ENCODE data around the gene CREB3L4. TPM values are rescaled to one million over a fixed set of nuclear protein-coding genes. Genes with fewer than 3 reads are reported as not detected.

Gene CREB3L4, protein sequence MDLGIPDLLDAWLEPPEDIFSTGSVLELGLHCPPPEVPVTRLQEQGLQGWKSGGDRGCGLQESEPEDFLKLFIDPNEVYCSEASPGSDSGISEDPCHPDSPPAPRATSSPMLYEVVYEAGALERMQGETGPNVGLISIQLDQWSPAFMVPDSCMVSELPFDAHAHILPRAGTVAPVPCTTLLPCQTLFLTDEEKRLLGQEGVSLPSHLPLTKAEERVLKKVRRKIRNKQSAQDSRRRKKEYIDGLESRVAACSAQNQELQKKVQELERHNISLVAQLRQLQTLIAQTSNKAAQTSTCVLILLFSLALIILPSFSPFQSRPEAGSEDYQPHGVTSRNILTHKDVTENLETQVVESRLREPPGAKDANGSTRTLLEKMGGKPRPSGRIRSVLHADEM
- polyA plus RNA-seq: 6.5 TPM

DNA sequence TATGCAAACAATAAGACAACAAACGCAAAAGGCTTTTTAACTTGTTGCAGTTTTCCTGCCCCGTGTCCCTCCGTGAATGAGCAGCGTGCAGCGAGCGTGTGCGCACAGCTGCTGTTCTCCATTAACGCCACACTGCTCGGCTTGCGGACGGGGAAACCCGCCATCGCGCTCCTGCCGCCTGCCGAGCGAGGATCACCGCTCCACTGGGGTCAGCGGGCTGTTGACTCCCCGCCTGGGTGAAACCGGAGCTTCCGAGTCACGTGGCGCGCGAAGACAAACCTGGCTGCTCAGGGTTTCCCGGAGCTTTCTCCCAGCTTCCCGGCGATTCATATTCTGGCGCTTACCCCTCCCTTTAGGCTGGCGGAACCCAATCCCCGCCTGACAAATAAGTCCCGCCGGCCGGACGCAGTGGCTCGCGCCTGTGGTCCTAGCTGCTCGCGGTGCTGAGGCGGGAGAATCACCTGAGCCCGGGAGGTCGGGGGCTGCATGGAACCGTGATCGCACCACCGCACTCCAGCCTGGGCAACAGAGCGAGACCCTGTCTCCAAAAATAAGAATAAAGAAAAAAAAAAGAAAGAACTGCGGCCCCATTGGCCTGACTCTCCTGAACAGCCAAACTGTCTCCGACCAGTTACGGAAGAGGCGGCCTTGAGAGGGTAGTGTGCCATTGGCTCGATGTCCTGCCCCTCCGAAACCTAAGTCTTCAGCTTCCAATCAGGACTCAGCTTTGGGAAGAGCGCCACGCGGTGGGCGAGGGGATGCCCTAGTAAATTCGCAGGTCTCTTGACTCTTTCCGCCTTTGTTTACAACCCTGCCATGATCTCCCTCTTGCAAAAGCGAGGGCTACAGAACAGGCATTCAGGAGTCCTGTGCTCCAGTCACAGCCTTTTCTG lies at the start of gene CREB3L4:
Gene CREB3L4, plus strand, starts transcription at position 796 of the 893 bp plus-strand sequence. CDS start 624 bp downstream, outside the sequence.
- Mint-ChIP-seq H3K9me3 (no peaks in the 10 kb centered on the region), H3K4me1 (peaks cover 35 to 43% (median 39%) of the 10 kb centered on the region in 3 donors), H3K36me3 (peaks cover 2% of the 10 kb centered on the region), H3K27ac (peak within 1 kb of the TSS; percentile 90 to 98 (median 97)), H3K4me3 (peak within 1 kb of the TSS; percentile 89 to 100 (median 94)), H3K27me3 (no peaks in the 10 kb centered on the region)

DNA sequence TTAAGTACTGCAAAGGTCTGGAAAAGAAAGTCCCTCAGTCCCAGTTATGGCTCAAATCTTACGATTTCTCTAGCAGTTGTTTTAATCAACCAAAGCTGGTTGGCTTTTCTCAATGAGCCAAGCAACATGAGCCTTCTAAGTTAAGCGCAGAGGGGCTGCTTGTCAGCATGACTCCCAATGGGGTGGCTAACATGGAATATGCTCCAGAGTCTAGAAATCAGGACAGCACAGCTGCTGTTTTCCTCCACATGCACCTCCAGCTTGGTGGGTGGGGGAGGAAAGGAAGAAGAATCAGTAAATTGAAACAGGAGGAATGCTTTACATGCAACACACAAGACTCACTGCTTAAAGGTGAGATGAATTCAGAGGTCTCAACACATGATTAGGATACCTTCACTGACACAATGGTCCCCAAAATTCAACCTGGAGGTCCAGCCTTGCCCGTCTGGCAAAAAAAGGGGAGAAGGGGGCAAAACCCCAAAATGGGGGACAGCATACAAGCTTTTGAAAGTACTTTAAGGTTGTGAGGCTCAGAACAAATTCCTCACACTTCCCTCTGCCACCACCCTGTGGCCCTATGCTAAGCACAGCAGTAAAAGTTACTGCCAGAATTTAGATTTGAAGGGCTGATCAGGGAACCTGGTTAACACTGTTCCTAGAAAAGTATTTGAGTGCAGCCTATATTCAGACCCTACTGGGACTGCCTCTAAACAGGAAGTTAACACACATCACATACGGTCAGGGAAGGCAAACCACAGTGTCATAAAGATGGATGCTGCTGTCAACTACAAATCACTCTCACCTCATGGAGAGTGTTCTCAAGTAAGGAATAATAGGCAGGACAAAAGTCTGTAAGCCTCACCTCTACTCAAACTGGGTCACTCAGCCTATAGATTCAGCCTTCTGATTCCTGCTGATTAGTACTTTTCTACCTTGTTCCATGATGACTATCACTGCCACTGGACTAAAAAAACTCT lies 47.5 kb upstream of the CREB3L4 start:
- Mint-ChIP-seq H3K4me1 (peaks cover 29 to 44% (median 42%) of the 10 kb centered on the region in 3 donors), H3K27me3 (no peaks in the 10 kb centered on the region), H3K9me3 (peaks cover 0 to 3% (median 0%) of the 10 kb centered on the region in 3 donors), H3K36me3 (peaks cover 2% of the 10 kb centered on the region), H3K27ac (peak overlapping the region; percentile 54 to 97 (median 65)), H3K4me3 (peak overlapping the region; percentile 87 to 97 (median 94))

DNA sequence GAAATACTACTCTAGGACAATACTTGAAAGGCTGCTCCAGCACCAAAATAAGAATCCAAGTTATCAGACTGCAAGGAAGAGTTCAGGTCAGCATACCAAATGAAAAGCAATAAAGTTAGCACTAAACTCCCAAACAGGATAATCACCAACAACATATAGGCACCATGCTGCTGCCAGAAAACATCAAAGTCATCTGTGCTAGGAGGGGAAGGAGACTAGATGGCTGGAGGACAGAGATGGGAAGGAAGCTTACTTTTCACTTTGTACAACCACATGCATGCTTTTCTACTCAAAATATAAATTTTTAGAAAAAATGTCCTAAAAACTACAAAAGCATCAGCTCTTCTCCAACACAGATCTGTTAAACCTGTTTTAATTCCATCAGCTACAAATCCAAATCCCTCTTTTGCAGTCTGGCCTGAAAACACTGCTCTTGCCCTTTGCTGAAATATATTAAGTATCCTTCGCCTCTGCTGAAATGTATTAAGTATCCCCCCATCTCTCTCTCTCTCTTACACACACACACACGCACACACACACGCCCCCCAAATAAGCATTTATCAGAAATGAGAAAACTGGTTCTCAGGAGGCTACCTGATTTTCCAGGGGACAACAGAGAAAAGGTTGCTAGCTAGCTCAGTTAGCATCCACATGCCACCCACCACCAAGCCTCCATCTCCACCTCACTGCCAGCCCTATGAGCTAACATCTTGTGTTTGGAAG lies 46.5 kb upstream of the CREB3L4 start:
- Mint-ChIP-seq H3K4me3 (peak overlapping the region; percentile 87 to 97 (median 94)), H3K9me3 (peaks cover 0 to 3% (median 0%) of the 10 kb centered on the region in 3 donors), H3K4me1 (peaks cover 24 to 50% (median 41%) of the 10 kb centered on the region in 3 donors), H3K36me3 (peaks cover 2% of the 10 kb centered on the region), H3K27ac (peak overlapping the region; percentile 90 to 100 (median 97)), H3K27me3 (no peaks in the 10 kb centered on the region)

DNA sequence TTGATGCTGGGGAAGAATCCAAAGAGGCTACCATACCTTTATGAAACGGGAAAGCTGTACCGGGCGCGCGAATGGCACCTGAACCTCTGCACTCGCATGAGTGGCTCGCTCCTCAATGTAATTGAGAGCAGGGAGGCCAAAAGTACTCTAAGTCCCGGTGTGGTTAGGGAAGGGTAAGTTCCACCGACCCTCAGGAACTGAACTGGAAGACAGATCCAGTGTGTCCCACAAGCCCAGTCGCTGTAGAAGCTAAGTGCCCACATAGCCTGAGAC lies 46.0 kb upstream of the CREB3L4 start:
- Mint-ChIP-seq H3K27me3 (no peaks in the 10 kb centered on the region), H3K4me1 (peaks cover 21 to 49% (median 39%) of the 10 kb centered on the region in 3 donors), H3K27ac (peak overlapping the region; percentile 90 to 100 (median 97)), H3K4me3 (peak overlapping the region; percentile 87 to 97 (median 94)), H3K9me3 (peaks cover 0 to 3% (median 0%) of the 10 kb centered on the region in 3 donors), H3K36me3 (peaks cover 2% of the 10 kb centered on the region)

DNA sequence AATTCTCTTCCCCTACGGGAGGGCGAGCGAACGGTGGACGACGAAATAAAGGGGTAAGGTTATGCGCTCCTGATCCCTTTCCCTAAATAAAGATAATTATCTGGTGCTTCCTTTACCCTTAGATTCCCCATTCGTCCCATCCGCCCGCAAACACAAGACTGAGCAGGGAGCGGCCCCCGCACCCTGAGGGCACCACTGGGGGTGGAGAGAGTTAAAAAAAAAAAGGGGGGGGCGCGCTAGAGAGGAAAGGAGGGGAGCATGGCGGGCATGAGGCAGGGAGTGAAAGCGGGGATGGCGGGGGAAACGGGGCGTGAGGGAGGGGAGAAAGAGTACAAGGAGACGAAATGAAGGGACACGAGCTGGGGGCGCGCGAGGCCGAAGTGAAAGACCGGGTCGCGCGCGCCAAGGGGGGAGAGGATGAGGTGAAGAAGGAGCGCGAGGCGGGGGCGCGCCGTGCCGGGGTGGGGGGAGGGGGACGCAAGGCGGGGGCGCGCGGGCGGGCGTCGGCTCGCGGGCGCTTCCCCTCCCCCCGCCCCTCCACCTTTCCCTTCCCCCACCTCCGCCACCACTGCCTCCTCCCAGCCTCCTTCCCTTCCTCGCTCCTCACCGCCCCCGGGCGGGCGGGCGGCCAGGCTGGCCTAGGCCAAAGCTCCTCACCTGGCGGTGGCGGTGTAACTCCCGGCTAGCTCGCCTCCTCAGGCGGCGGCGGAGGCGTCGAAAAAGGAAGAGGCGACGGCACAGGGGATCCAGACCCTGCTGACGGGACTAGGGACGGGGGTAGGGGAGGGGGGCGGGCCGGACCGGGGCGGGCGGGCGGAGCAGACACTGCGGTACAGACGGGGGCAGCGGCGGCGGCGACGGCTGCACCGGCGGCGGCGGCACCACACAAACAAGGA lies 45.4 kb upstream of the CREB3L4 start:
- no peaks in the 10 kb centered on the region for H3K27me3 Mint-ChIP-seq
- peak overlapping the region; percentile 96 to 100 (median 97) for H3K27ac Mint-ChIP-seq
- H3K4me1 Mint-ChIP-seq: peaks cover 21 to 49% (median 39%) of the 10 kb centered on the region in 3 donors
- peak overlapping the region; percentile 87 to 98 (median 94) for H3K4me3 Mint-ChIP-seq
- H3K36me3 Mint-ChIP-seq: peaks cover 2% of the 10 kb centered on the region
- peaks cover 0 to 3% (median 0%) of the 10 kb centered on the region in 3 donors for H3K9me3 Mint-ChIP-seq

DNA sequence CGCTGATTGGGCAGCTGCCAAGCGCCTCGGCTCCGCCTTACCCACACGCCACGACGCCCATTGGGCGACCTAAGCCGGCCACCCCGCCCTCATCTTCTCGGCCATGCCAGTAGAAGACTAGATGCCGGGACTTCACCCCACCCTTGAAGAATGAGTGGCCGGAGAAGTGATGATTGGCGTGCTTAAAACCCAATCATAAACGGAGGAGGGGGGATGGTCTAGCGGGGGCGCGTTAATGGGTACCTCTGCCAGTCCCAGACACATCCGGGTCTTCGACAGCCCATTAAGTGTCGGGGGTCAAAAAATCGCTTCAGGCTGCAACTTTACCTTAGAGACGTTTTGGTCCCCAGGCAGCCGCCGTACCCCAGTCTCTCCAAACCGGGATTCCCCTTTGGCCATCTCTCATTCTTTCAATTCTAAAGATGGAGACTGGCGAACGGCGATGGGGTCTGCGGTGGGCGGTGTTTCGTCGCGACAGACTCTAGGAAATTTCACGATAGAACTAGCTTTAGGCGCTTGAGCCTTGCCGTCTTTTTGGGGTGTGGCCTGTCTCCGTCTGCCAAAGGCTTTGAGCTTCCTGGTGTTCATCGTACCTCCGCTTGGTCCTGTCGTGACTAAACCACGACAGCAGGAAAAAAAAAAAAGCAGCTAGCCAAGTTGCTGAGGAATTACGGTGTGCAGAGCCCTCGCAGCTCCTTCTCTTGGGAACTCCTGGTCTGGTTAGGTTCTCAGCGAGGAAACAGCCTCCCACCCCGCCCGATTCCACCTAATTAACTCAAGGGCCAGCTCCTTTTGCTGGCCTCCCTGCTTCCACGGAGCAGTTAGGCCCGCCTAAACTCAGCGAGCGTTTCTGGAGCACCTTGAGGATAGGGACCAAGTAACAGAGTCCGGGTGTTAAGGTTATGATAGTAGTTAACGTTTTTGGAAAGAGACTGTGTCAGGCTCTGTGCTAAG lies 44.5 kb upstream of the CREB3L4 start, which contains the start of gene GATAD2B:
Gene GATAD2B, minus strand, starts transcription at position 1 of the 954 bp plus-strand sequence. CDS start 94,625 bp downstream, outside the sequence.
- peak within 1 kb of the TSS; percentile 87 to 98 (median 94) for H3K4me3 Mint-ChIP-seq
- peaks cover 21 to 50% (median 35%) of the 10 kb centered on the region in 3 donors for H3K4me1 Mint-ChIP-seq
- peaks cover under 1% of the 10 kb centered on the region for H3K36me3 Mint-ChIP-seq
- peak within 1 kb of the TSS; percentile 96 to 100 (median 97) for H3K27ac Mint-ChIP-seq
- peaks cover 0 to 3% (median 0%) of the 10 kb centered on the region in 3 donors for H3K9me3 Mint-ChIP-seq
- no peaks in the 10 kb centered on the region for H3K27me3 Mint-ChIP-seq

DNA sequence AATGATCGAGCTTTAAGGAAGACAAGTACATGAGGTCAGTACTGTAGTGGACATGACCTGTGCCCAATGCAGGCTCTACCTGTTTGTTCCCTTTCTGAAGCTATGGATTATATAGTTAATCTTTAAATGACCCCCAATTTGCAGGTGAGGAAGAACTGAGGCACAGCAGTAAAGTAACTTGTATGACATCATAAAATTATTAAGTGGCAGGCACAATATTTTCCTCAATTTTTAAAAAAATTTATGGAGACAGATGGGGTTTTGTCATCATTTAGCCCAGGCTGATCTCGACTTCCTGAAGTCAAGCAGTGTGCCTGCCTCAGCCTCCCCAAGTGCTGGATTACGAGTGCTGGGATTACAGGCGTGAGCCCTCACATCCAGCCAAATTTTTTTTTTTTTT lies 41.3 kb upstream of the CREB3L4 start:
- Mint-ChIP-seq H3K4me1 (peaks cover 6 to 33% (median 6%) of the 10 kb centered on the region in 3 donors), H3K4me3 (peak overlapping the region in 1 of 4 donors; percentile 68), H3K36me3 (peaks cover 2% of the 10 kb centered on the region), H3K9me3 (peaks cover 0 to 3% (median 0%) of the 10 kb centered on the region in 3 donors), H3K27me3 (no peaks in the 10 kb centered on the region), H3K27ac (peak overlapping the region in 1 of 3 donors; percentile 81)

DNA sequence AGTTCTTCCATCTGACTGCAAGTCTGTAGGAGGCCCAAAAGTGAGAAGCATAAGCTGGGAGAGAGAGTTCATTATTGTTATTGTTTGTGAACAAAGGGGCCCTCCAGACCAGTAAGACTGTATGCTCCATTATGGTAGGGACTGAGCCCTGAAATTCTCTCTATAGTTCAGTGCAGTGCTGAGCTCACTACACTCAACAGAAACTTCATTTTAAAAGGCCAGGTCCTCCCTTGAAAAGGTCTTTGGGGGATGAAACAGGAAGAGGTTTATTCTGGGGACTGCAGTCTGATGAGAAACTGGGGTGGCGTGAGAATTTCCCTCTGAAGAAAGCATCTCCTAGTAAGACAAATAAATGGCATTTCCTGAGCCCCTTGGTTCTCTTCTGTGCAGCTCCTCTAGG lies 39.5 kb upstream of the CREB3L4 start:
- H3K4me3 Mint-ChIP-seq: peak overlapping the region in 2 of 4 donors; percentile 7 to 73

DNA sequence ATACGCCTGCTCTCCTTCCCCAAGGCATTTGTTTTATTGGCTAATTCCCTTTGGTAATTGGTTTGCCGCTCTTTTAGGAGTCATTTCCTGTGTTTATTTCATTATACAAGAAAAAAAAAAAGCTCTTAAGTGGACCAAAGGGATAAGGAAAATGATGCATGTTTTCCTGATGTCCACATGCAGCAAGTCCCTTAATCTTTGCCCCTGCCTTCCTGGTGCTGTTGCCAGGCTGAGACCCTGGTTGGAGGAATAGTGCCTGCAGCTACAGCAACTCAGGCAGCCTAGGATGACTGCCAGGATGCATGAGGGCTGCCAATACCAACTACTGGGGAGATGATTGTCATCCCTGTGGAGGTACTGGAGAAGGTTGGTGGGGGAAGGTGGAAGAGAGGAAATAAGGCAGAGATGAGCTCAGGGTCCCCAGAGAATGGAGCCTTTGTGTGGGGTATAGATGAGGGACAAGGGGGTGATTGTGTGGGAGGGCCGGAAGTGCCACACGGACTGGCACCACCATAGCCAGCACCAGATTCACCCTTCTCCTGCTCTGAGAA lies 38.8 kb upstream of the CREB3L4 start:
- Mint-ChIP-seq H3K27ac (peak overlapping the region in 1 of 3 donors; percentile 81), H3K36me3 (peaks cover 2% of the 10 kb centered on the region), H3K9me3 (no peaks in the 10 kb centered on the region)

More for the DNA sequence above, 39.5 kb upstream of the CREB3L4 start:
- H3K4me1 Mint-ChIP-seq: peaks cover 3 to 26% (median 4%) of the 10 kb centered on the region in 3 donors
- H3K27ac Mint-ChIP-seq: peak overlapping the region; percentile 7 to 85 (median 81)
- H3K9me3 Mint-ChIP-seq: no peaks in the 10 kb centered on the region
- H3K27me3 Mint-ChIP-seq: no peaks in the 10 kb centered on the region
- H3K36me3 Mint-ChIP-seq: peaks cover 2% of the 10 kb centered on the region

DNA sequence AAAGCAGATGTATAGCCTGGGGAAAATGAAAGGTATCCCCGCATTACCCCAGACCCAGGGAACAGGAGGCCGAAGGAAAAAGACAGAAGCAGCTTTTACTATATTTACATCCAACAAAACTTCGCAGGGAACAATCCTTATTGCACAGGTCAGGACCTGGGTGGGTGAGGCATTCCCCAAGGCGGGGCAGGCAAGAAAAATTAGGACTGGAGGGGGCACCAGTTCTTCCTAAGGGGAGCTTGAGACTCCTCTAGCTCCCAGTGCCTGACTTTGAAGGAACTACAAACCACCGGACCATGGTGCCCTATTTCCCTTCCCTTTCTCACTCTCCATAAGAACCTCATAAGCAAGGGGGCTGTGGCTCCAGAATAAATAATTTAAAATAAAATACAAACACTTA lies 38.3 kb upstream of the CREB3L4 start:
- H3K4me3 Mint-ChIP-seq: no peak overlapping the region
- peak overlapping the region in 2 of 3 donors; percentile 37 to 55 for H3K27ac Mint-ChIP-seq
- H3K9me3 Mint-ChIP-seq: no peaks in the 10 kb centered on the region
- H3K36me3 Mint-ChIP-seq: peaks cover 2% of the 10 kb centered on the region
- no peaks in the 10 kb centered on the region for H3K27me3 Mint-ChIP-seq
- peaks cover 2 to 20% (median 2%) of the 10 kb centered on the region in 3 donors for H3K4me1 Mint-ChIP-seq

More for the DNA sequence above, 38.8 kb upstream of the CREB3L4 start:
- H3K4me1 Mint-ChIP-seq: peaks cover 2 to 22% (median 2%) of the 10 kb centered on the region in 3 donors
- H3K4me3 Mint-ChIP-seq: peak overlapping the region in 1 of 4 donors; percentile 73
- no peaks in the 10 kb centered on the region for H3K27me3 Mint-ChIP-seq
